ENCODE data around the gene CSNK1E.

The CSNK1E gene

DNA sequence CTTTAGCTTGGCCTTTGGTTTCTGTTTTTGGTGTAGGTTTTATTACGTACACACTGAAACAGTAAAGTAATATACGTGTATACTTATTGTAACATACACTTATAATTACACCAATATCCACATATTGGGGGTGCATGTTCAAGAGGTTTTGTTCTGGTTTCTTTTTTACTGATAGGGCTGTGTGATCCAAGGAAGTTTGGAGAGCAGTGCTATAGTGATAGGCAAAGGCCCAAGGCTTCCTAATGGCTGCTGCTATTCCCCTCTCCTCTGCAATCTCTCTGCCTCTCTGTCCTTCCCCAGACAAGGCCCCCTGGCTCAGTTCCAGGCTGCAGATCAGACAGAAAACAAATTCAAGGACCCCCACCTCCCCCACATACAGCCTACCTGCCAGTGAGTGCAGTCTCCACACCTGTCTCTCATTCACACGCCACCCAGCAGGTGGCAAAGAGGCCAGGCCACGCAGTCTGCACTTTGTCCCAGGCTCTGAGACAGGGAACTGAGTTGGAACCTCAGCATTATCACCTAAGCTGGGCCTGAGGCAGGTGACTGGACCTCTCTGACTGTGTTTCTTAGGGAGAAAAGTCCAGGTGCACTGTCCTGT lies 59.5 kb downstream of the CSNK1E start:
- H3K9me3 Mint-ChIP-seq = no peaks in the 10 kb centered on the region
- H3K27me3 Mint-ChIP-seq = no peaks in the 10 kb centered on the region
- no peak overlapping the region for H3K27ac Mint-ChIP-seq
- H3K36me3 Mint-ChIP-seq = peaks cover 3% of the 10 kb centered on the region
- H3K4me1 Mint-ChIP-seq = peaks cover 29% of the 10 kb centered on the region
- H3K4me3 Mint-ChIP-seq = no peak overlapping the region

DNA sequence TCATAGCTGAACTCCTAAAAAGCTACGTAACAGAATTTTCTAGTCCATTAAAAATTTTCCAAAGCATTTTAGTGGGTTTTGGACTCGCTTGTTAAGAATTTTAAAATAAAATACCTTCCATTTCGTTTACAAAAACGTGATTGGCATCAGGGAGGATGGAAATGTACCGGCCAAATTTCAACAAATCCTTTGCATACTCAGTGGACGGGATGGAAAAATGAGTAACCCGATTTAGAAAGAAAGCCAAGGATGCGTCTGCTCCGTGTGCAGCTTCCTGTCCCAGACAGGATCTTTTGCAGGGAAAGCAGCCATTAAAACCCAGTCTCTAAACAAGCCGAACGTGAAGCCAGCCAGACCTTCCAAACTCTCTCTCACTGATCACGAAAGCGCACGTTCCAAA lies 60.1 kb downstream of the CSNK1E start:
- Mint-ChIP-seq H3K27me3 (no peaks in the 10 kb centered on the region), H3K27ac (no peak overlapping the region), H3K9me3 (no peaks in the 10 kb centered on the region), H3K4me1 (peaks cover 28% of the 10 kb centered on the region), H3K36me3 (peaks cover under 1% of the 10 kb centered on the region), H3K4me3 (no peak overlapping the region)

DNA sequence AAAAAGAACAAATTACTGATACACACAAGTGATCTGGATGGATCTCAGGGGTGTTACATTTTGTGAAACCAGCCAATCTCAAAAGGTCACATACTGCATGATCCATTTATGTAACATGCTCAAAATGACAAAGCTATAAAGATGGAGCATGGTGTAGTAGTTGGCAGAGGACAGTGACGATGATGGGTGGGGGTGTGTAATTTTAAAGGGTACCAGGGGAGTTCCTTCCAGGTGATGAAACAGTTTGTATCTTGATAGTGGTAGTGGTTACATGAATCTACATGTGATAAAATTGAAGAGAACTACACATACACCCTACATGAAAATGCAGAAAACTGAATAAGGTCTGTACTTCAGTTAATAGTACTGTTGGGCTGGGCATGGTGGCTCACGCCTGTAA lies 61.5 kb downstream of the CSNK1E start:
- Mint-ChIP-seq H3K4me3 (no peak overlapping the region), H3K4me1 (peaks cover 21% of the 10 kb centered on the region), H3K27ac (no peak overlapping the region), H3K9me3 (no peaks in the 10 kb centered on the region), H3K27me3 (no peaks in the 10 kb centered on the region), H3K36me3 (no peaks in the 10 kb centered on the region)

DNA sequence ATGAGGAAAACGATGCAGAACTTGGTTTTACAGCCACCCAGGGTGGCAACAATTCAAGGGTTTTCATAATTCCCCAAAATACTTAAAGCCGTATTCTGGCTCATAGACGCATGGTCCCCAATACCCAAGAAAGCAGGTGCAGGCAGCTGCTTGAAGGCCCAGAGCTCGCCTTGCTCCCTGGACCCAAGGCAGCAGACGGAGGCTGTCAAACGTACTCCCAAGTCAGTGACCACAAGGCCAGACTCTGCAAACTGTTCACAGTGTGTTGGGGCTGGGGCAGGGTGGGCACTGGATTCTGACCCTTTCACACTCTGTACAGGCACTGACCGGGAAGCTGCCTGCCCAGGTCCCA lies 65.9 kb downstream of the CSNK1E start:
- no peak overlapping the region for H3K4me3 Mint-ChIP-seq
- no peak overlapping the region for H3K27ac Mint-ChIP-seq
- H3K4me1 Mint-ChIP-seq = peaks cover 6% of the 10 kb centered on the region
- H3K27me3 Mint-ChIP-seq = no peaks in the 10 kb centered on the region
- H3K36me3 Mint-ChIP-seq = peaks cover 3% of the 10 kb centered on the region
- peaks cover 4% of the 10 kb centered on the region for H3K9me3 Mint-ChIP-seq

DNA sequence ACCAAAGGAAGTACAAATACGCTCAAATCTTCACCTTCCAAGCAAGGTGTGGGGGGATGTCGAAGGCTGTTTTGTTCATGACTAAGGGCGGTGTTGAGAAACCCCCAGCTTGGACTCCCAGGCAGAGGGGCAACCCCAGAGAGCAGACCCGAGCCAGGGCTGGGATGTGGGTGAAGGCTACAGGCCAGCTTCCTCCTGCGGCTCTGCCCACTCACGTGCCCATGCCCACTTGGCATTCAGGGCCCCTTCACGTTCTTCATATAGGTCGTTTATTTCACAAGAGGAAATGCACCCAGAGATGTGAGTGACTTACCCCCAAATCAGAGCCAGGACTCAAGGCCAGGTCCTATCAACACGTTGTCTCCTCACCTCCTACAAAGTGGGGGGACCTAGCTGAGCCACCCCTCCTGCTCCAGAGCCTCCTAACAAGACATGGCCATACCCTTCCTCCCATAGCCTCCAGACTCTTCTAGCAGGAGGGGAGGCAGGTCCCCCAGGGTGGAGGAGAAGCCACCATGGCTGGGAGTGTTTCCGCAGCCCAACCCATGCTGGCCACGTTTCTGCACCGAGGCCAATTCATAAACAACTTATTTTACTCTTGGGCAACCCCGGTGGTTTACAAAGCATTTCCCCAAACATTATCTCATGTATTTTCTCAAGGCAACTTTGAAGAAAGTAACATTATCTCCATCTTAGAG lies 66.4 kb downstream of the CSNK1E start:
- H3K4me3 Mint-ChIP-seq = no peak overlapping the region
- H3K27me3 Mint-ChIP-seq = no peaks in the 10 kb centered on the region
- H3K36me3 Mint-ChIP-seq = peaks cover 3% of the 10 kb centered on the region
- peaks cover 4% of the 10 kb centered on the region for H3K9me3 Mint-ChIP-seq
- H3K4me1 Mint-ChIP-seq = peaks cover 6% of the 10 kb centered on the region
- no peak overlapping the region for H3K27ac Mint-ChIP-seq

DNA sequence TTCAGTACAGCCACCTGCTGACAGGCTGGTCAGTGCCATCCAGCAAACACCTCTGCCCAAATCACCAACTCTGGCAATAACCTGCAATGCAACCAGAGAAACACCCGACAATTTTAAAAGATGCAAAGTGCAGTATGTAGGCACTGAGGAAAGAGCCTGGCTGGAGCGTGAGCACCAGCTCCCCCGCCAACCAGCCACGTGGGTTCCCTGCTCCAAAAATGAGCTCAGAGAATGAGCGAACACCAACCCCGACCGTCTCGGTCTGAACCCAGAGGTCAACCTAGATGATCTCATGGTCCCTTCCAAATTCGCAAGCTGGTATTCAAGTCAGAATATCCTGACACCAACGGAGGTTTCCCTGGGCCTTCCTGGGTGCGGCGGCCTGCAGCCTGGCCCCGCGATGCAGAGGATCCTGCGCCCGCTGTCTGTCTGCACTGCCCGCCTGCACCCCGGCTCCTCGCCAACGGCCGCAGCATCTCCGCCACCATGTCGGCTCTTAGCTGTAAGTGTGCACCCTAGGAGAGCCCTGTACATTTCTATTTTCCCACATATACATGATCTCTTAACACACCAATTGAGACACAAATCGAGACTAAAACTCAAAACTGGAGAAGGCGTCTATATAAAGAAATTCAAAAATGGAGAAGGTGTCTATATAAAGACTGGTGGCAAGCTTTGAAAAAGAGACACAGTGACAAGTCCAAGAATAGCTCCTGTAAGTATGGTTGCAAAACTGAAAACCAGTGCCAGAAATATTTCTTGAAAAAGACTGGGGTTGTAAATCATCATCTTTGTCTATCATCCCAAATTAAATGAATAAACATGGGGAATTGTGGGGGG lies 67.2 kb downstream of the CSNK1E start:
- H3K36me3 Mint-ChIP-seq = peaks cover 3% of the 10 kb centered on the region
- H3K27me3 Mint-ChIP-seq = no peaks in the 10 kb centered on the region
- no peak overlapping the region for H3K27ac Mint-ChIP-seq
- H3K9me3 Mint-ChIP-seq = peaks cover 4% of the 10 kb centered on the region
- no peak overlapping the region for H3K4me3 Mint-ChIP-seq
- peaks cover 6% of the 10 kb centered on the region for H3K4me1 Mint-ChIP-seq

DNA sequence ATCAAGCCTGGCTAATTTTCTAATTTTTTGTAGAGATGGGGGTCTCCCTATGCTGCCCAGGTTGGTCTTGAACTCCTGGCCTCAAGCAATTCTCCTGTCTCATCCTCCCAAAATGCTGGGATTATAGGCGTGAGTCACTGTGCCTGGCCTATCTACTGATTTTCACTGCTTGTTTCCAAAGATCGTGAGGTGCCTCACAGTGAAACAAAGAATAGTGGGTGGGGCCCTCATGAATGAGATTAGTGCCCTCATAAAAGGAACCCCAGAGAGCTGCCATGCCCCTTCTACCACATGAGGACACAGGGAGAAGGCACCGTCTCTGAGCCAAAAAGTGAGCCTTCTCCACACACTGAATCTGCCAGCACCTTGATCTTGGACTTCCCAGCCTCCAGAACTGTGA lies 67.9 kb downstream of the CSNK1E start:
- no peak overlapping the region for H3K27ac Mint-ChIP-seq
- H3K9me3 Mint-ChIP-seq = peaks cover 4% of the 10 kb centered on the region
- H3K27me3 Mint-ChIP-seq = no peaks in the 10 kb centered on the region
- peaks cover 6% of the 10 kb centered on the region for H3K4me1 Mint-ChIP-seq
- peaks cover 3% of the 10 kb centered on the region for H3K36me3 Mint-ChIP-seq
- H3K4me3 Mint-ChIP-seq = no peak overlapping the region

DNA sequence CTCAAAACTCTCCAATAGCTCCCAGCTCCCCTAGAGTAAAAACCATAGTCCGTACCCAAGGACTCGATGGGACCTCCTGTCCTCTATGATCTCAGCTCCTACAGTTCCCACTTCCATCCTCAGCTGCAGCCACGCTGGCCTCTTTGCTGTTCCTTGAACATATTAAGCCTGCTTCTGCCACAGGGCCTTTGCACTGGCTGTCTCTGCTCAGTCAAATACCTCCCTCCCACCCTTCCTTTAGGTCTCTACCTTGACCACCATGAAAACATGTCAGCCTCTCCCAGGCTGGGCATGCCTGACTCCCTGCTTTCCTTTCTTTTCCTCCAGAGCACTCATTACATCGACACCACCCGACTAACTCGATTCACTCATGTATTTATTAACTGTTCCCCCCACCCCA lies 69.0 kb downstream of the CSNK1E start:
- no peak overlapping the region for H3K27ac Mint-ChIP-seq

DNA sequence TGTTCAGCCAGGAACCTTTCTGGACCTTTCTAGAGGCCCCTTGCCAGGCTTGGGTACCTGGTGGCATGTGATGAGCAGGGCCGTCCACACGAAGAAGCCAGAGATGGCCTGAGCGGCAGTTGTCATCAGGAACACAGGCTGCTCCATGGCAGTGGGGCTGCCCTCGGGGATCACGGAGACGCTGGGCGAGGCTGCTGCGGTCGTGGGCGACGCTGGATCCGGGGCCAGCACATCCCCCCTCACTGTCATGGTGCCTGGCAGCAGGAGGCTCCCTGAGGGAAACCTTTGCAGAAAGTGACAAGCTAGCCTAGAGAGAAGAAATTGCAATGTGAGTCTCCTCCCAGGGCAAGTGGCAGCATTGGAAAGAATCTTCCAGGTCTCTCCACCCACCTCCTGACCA lies 69.5 kb downstream of the CSNK1E start:
- Mint-ChIP-seq H3K9me3 (peaks cover 4% of the 10 kb centered on the region), H3K27me3 (no peaks in the 10 kb centered on the region), H3K27ac (no peak overlapping the region), H3K36me3 (peaks cover 3% of the 10 kb centered on the region), H3K4me1 (peaks cover 6% of the 10 kb centered on the region), H3K4me3 (no peak overlapping the region)

More for the DNA sequence above, 69.0 kb downstream of the CSNK1E start:
- Mint-ChIP-seq H3K27me3 (no peaks in the 10 kb centered on the region), H3K4me1 (peaks cover 6% of the 10 kb centered on the region), H3K9me3 (peaks cover 4% of the 10 kb centered on the region), H3K4me3 (no peak overlapping the region), H3K36me3 (peaks cover 3% of the 10 kb centered on the region)

DNA sequence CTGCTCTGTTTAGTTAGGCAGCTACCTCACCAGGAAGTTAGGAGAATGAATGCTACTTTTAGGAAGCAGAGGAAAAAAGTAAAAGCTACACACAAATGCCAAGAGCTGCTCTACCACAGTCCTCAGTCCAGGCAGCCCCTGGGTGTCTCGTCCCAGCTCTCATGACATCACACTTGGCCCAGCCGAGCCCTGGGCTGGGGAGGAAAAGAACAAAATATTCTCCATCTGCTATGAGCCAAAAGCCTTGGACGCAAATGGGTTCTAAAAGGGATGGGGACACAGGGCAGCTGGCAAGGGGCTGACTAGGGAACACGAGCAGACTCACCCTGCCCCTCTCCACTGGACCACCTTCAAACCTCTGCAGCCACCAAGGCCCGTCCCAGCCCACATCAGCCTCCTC lies 70.5 kb downstream of the CSNK1E start:
- Mint-ChIP-seq H3K27me3 (no peaks in the 10 kb centered on the region), H3K4me3 (no peak overlapping the region), H3K9me3 (peaks cover 4% of the 10 kb centered on the region), H3K4me1 (no peaks in the 10 kb centered on the region), H3K27ac (no peak overlapping the region), H3K36me3 (peaks cover 4% of the 10 kb centered on the region)

DNA sequence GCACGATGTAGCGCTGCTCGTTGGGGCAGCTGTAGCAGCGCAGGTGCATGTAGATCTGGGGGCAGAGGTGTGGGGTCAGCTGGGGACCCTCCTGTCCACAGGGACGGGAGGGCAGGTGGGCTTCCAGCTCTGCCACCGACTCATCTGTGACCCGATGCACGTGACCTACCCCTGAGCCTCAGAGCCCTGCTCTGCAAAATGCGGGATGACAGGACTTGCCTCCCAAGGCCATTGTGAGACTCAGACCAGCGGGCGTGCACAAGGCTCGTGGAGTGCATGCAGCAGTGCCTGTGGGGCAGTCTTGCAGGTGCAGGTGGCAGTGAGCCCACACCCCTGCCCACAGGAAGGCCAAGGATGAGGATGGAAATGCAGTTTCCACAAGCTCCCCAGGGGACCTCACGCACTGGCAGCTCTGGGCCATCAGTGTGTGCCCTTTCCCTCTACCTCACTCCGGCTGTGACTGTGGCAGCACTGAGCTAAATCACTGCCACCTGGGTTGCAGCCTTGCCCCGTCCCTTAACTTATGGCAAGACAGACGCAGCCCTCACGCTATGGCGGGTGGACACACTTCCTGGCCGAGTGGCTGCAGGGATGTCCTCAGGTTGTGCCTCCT lies 71.1 kb downstream of the CSNK1E start:
- H3K36me3 Mint-ChIP-seq = peaks cover 4% of the 10 kb centered on the region
- H3K4me1 Mint-ChIP-seq = no peaks in the 10 kb centered on the region
- H3K4me3 Mint-ChIP-seq = no peak overlapping the region
- no peak overlapping the region for H3K27ac Mint-ChIP-seq
- peaks cover 4% of the 10 kb centered on the region for H3K9me3 Mint-ChIP-seq
- no peaks in the 10 kb centered on the region for H3K27me3 Mint-ChIP-seq

DNA sequence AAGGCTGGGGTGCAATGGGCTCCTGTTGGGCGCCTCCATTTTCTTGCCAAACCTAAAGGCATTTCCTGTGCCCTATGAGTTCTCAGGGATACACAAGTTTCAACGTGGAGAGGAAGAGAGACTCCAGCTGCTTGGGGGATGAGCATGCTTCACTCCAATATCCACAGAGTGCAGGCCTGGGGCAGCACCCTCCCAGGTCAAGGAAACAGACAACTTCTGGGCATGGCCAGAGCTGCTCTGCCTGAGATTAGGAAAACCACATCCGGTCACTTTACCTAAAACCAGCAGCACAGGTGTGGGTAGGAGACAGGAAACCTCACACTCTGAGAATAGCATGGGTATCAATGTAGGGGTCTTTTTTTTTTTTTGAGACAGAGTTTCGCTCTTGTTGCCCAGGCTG lies 73.1 kb downstream of the CSNK1E start:
- Mint-ChIP-seq H3K4me1 (no peaks in the 10 kb centered on the region), H3K27me3 (no peaks in the 10 kb centered on the region), H3K9me3 (no peaks in the 10 kb centered on the region), H3K27ac (no peak overlapping the region), H3K36me3 (peaks cover 4% of the 10 kb centered on the region), H3K4me3 (no peak overlapping the region)

DNA sequence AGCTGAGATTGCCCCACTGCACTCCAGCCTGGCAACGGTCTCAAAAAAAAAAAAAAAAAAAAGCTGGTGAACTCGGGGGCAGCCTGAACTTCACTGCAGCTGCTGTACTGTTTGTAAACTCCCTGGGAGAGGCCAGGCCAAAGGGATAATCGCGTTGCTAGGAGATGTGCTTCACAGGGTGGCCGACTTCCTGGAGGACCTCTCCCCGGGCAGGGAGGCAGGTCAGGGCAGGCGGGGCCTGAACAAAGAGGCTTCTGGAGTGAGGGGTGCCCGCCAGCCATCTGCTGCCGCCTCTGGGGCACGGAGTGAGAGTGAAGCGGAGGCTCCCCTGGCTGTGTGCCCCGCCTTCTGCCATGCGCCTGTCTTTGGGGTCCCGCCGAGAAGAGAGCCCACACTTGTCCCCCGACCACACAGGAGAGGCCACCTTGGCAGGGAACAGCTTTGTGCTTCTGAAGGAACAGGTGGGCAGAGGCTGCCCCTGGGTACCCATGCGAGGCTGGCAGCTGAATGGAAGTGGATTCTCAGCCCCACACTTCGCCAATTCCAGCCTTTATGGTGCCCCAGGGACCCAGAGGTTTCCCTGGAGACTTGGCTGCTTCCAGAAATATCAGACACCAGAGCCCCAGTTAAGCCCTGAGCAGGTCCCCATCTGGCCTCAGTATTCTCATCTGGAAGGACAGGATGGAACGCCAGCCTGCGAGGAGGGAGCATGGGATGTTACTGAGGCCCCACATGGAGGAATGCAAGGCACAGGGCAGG lies 74.0 kb downstream of the CSNK1E start:
- Mint-ChIP-seq H3K27me3 (no peaks in the 10 kb centered on the region), H3K27ac (no peak overlapping the region), H3K4me3 (no peak overlapping the region), H3K9me3 (no peaks in the 10 kb centered on the region), H3K36me3 (peaks cover 3% of the 10 kb centered on the region), H3K4me1 (no peaks in the 10 kb centered on the region)

DNA sequence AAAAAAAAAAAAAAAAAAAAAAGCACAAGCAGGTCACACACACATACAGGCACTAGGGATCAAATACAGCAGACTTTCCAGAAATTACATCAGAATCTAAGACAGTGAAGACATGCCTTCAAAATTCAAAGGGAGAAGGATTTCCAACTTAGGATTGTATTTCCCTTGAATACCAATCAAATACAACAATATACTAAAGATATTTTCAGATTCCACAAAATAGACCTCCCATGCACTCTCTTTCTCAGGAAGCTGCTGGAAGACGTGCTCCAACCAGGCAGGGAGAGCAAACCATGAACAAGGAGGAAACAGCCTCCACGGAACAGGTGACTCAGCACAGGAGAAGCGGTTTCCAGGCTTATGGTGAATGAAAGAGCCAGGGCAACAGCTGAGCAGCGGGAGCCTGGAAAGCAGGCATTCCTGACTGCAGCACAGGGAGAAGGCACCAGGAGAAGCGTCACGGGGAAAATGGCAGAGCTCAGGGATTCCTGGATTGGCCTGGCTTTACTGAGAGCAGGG lies 76.4 kb downstream of the CSNK1E start:
- Mint-ChIP-seq H3K36me3 (peaks cover 5% of the 10 kb centered on the region), H3K9me3 (no peaks in the 10 kb centered on the region), H3K4me1 (no peaks in the 10 kb centered on the region), H3K27ac (peak overlapping the region; percentile 52), H3K27me3 (no peaks in the 10 kb centered on the region), H3K4me3 (no peak overlapping the region)
